Heart left ventricle (tissue), 16 donors: ENCODE measurements around the gene KLB. TPM values are rescaled to one million over a fixed set of nuclear protein-coding genes. Genes with fewer than 3 reads are reported as not detected.

ENCODE experiments used
- ATAC-seq, 4 donors: fragments of 200-7000 bp; cut with Tn5 transposase; one replicate each; pipeline ENCODE4 v1.9.1; 2020 to 2022; ENCODE audit warnings: moderate library complexity in 4 of 4, mild to moderate bottlenecking in 3 of 4, moderate number of reproducible peaks in 1 of 4
- DNase-seq, 5 donors: peaks; one replicate each; pipeline ENCODE4 v3.0.0-alpha.2; 2020
- H3K27ac ChIP-seq, 12 donors: fragments of 200-600 bp; sonication (generic) in 4 of 12; one replicate each; pipeline versions ENCODE4 v1.5.0 to v1.8.0; 2016 to 2022; ENCODE audit warnings: mild to moderate bottlenecking in 2 of 12
- H3K27me3 ChIP-seq, 9 donors: fragments of 200-600 bp; sonication (generic) in 2 of 9; one replicate each; pipeline versions ENCODE4 v1.5.1 to v1.8.0; 2016 to 2022; ENCODE audit warnings: mild to moderate bottlenecking in 3 of 9
- H3K36me3 ChIP-seq, 9 donors: fragments of 200-600 bp; sonication (generic) in 2 of 9; one replicate each; pipeline versions ENCODE4 v1.5.0 to v1.8.0; 2018 to 2022; ENCODE audit warnings: mild to moderate bottlenecking in 2 of 9
- H3K4me1 ChIP-seq, 12 donors: fragments of 200-600 bp; sonication (generic) in 4 of 12; one replicate each; pipeline versions ENCODE4 v1.5.0 to v1.8.0; 2016 to 2022; ENCODE audit warnings: mild to moderate bottlenecking in 3 of 12
- H3K4me3 ChIP-seq, 12 donors: fragments of 200-600 bp; sonication (generic) in 4 of 12; one replicate each; pipeline versions ENCODE4 v1.5.0 to v1.8.0; 2017 to 2022; ENCODE audit warnings: mild to moderate bottlenecking in 9 of 12, moderate library complexity in 4 of 12
- H3K9me3 ChIP-seq, 12 donors: fragments of 200-600 bp; sonication (generic) in 4 of 12; one replicate each; pipeline versions ENCODE4 v1.5.0 to v1.8.0; 2016 to 2022; ENCODE audit warnings: mild to moderate bottlenecking in 1 of 12
- CTCF ChIP-seq, 12 donors: fragments of 200-600 bp; sonication (generic) in 4 of 12; IDR thresholded peaks; one replicate each; pipeline versions ENCODE4 v1.5.0 to v1.8.0; 2018 to 2022; ENCODE audit warnings: antibody characterized with exemption in 12 of 12, mild to moderate bottlenecking in 5 of 12
- POLR2A ChIP-seq, 2 donors: fragments of 450-650 bp; IDR thresholded peaks; one replicate each; pipeline ENCODE4 v1.6.1; 2017; ENCODE audit warnings: antibody characterized with exemption in 2 of 2, mild to moderate bottlenecking in 2 of 2, moderate library complexity in 2 of 2
- WGBS, 4 donors: extraction: QIAGEN DNeasy Blood & Tissue Kit in 2 of 4; methylation state at CpG; one replicate each; pipeline versions ENCODE4 v1.1.5 to v1.1.7; 2013 to 2018; 5-methylcytosine and 5-hydroxymethylcytosine counted together
- intact Hi-C, 10 donors: fragments of 100-400 bp; cut with DNase I; formaldehyde crosslinking; loops; one replicate each; pipeline versions ENCODE4 v1.11.1 to v1.14.2; 2022
- polyA plus RNA-seq, 2 donors: library from polyadenylated mRNA; stranded (reverse); fragments of 200-250 nt; gene quantifications; one replicate each; pipeline ENCODE4 v1.2.3, GENCODE V29; 2013
- total RNA-seq, 9 donors: library from RNA; depleted of rRNA in 2 of 9; stranded (reverse); fragments of >200 nt in 2 of 9; fragmentation: NEBNext Ultra II Directional in 3 of 9; extraction: Animal tissue kit (Norgen Biotek cat#: 25700) in 3 of 9; gene quantifications; one replicate each; pipeline versions ENCODE4 v1.1.0 to v1.2.4, GENCODE V29; 2016 to 2023
- donor health status: ischemic (EF 13 %, LVEDD 7.1; RV severe dilation, severe dysfunction).
- donor health status: healthy with polysubstance abuse.
- donor health status: DM: no; HTN: yes; CAD: no.
- donor health status: DM: no; HTN: no; CAD: no.
- donor health status: ischemic (EF 25% LVEDD 6.9; RV normal size, moderate dysfunction).
- donor health status: ischemic (EF 25% LVEDD 5.7; RV mildly dilated, moderate dysfunction).
- donor health status: healthy.
- donor health status: DM: yes; HTN: yes; CAD: no.
- donor health status: ischemic (EF 35%, LVEDD 5.7; RV mildly dilated, moderate dysfunction).
- donor health status: nonischemic (EF 11% LVEDD 7.7; RV severe dilation, severe dysfunction).
- donor health status: DM: yes; HTN: yes; CAD: no.
- donor health status: PGD.
- donor health status: ischemic (EF 29% LVEDD 5.4; RV normal size, mild dysfunction).
- donor health status: nonischemic (EF 23%, LVEDD 6.1; RV moderate dilation, normal function).

KLB gene
- total and polyA plus RNA-seq, 11 donors = 0.08 to 2.9 (median 0.15) TPM; not detected in 5

GRCh38 chr4:39452153-39452859, 45.6 kb downstream of the KLB start:
- 84 to 89% (median 85%) methylated on average over 6 of the region's 6 CpGs for WGBS, 4 donors
- intact Hi-C loops = loop anchor here in 2 of 10 donors (10.0 kb wide), 2 partner anchors 72 to 88 kb away; partner anchors contain the start of genes RFC1 (in 1 of the 2) and UGDH (in 1 of the 2)
- ATAC-seq = no peak

GRCh38 chr4:39452860-39453587, 46.3 kb downstream of the KLB start:
- DNase-seq (no peak), ATAC-seq (no peak)
- no peaks in the 10 kb centered on the region for H3K27me3 ChIP-seq
- TF ChIP-seq CTCF (IDR thresholded peaks at IDR 0.05) (no peak), POLR2A (IDR thresholded peaks at IDR 0.05) (no peak)
- peaks cover 5 to 97% (median 90%) of the 10 kb centered on the region in 9 donors for H3K36me3 ChIP-seq
- peaks cover 10 to 27% (median 21%) of the 10 kb centered on the region in 12 donors for H3K4me1 ChIP-seq
- no peaks in the 10 kb centered on the region for H3K9me3 ChIP-seq
- intact Hi-C loops = loop anchor here in 2 of 10 donors (10.0 kb wide), 2 partner anchors 72 to 88 kb away; partner anchors contain the start of genes RFC1 (in 1 of the 2) and UGDH (in 1 of the 2)
- no peak overlapping the region for H3K4me3 ChIP-seq
- 85 to 89% (median 87%) methylated on average over 11 of the region's 11 CpGs for WGBS, 4 donors
- H3K27ac ChIP-seq = no peak overlapping the region

More at GRCh38 chr4:39452153-39452859, 45.6 kb downstream of the KLB start:
- TF ChIP-seq CTCF (IDR thresholded peaks at IDR 0.05) = no peak
- no peak for TF ChIP-seq POLR2A (IDR thresholded peaks at IDR 0.05)
- no peak for DNase-seq
- no peaks in the 10 kb centered on the region for H3K9me3 ChIP-seq
- no peak overlapping the region for H3K27ac ChIP-seq
- H3K4me1 ChIP-seq = peaks cover 7 to 23% (median 15%) of the 10 kb centered on the region in 12 donors
- no peak overlapping the region for H3K4me3 ChIP-seq
- no peaks in the 10 kb centered on the region for H3K27me3 ChIP-seq
- peaks cover 5 to 91% (median 86%) of the 10 kb centered on the region in 9 donors for H3K36me3 ChIP-seq

GRCh38 chr4:39453738-39454137, 47.0 kb downstream of the KLB start:
- Histone ChIP-seq H3K27me3 (no peaks in the 10 kb centered on the region), H3K4me3 (no peak overlapping the region), H3K4me1 (peaks cover 10 to 29% (median 21%) of the 10 kb centered on the region in 12 donors), H3K9me3 (no peaks in the 10 kb centered on the region), H3K36me3 (peaks cover 5 to 93% (median 86%) of the 10 kb centered on the region in 9 donors), H3K27ac (no peak overlapping the region)
- intact Hi-C loops = loop anchor here in 2 of 10 donors (10.0 kb wide), 2 partner anchors 71 to 89 kb away; partner anchors contain the start of genes RFC1 (in 1 of the 2) and UGDH (in 1 of the 2)
- no peak for TF ChIP-seq POLR2A (IDR thresholded peaks at IDR 0.05)
- no peak for TF ChIP-seq CTCF (IDR thresholded peaks at IDR 0.05)
- 55 to 81% (median 80%) methylated on average over 2 of the region's 2 CpGs for WGBS, 4 donors
- ATAC-seq = no peak
- DNase-seq = no peak

GRCh38 chr4:39455486-39455885, 48.8 kb downstream of the KLB start:
- ATAC-seq (no peak), DNase-seq (no peak)
- Histone ChIP-seq H3K4me3 (no peak overlapping the region), H3K4me1 (peaks cover 10 to 37% (median 27%) of the 10 kb centered on the region in 12 donors), H3K9me3 (no peaks in the 10 kb centered on the region), H3K36me3 (peaks cover 5 to 76% (median 73%) of the 10 kb centered on the region in 9 donors), H3K27ac (no peak overlapping the region), H3K27me3 (no peaks in the 10 kb centered on the region)
- TF ChIP-seq CTCF (IDR thresholded peaks at IDR 0.05) = no peak
- TF ChIP-seq POLR2A (IDR thresholded peaks at IDR 0.05) = no peak
- 92 to 95% (median 94%) methylated on average over 6 of the region's 6 CpGs for WGBS, 4 donors
- intact Hi-C loops = loop anchor here in 4 of 10 donors (5.0 to 10.0 kb wide), 4 partner anchors 69 to 182 kb away; partner anchors contain the start of genes SMIM14 (in 2 of the 4), UGDH (in 2 of the 4) and RFC1 (in 1 of the 4)
